ENCODE results near the gene SART3.

Gene SART3

GRCh38 chr12:108578813-108579212 lies 17.8 kb upstream of the SART3 start:
- H2BK120ac ChIP-seq (ENCODE audit: insufficient read depth, low read length, poor library complexity) = peak overlapping the region; percentile 31
- H3K4ac ChIP-seq (ENCODE audit: low read depth, low read length) = peak overlapping the region; percentile 12
- H4K91ac ChIP-seq (ENCODE audit: low read depth, low read length) = peak overlapping the region; percentile 82
- H2BK12ac ChIP-seq (ENCODE audit: low read length) = peak overlapping the region; percentile 38
- no peak overlapping the region for H3K23ac ChIP-seq (ENCODE audit: low read length)
- H2BK5ac ChIP-seq (ENCODE audit: low read depth, low read length, poor library complexity) = peak overlapping the region; percentile 97
- H3K36me3 ChIP-seq (ENCODE audit: control insufficient read depth in 1 of 2, insufficient read depth in 2 of 2, low read length in 2 of 2) = no peaks in the 10 kb centered on the region
- H3K27ac ChIP-seq (ENCODE audit: low read depth, low read length) = peak overlapping the region; percentile 57
- H3K9ac ChIP-seq (ENCODE audit: low read length) = no peak overlapping the region
- peak overlapping the region; percentile 18 for H3K4me3 ChIP-seq (ENCODE audit: low read depth, low read length)
- H2AK5ac ChIP-seq (ENCODE audit: low read length) = peak overlapping the region; percentile 21
- H3K18ac ChIP-seq (ENCODE audit: low read length) = peak overlapping the region; percentile 51
- peak overlapping the region; percentile 1 for H2AFZ ChIP-seq (ENCODE audit: insufficient read depth, low read length, poor library complexity)
- peaks cover 6% of the 10 kb centered on the region for H3K9me3 ChIP-seq (ENCODE audit: insufficient read depth, low read depth, low read length)
- no peak for DNase-seq
- H4K12ac ChIP-seq (ENCODE audit: low read depth, low read length) = no peak overlapping the region
- no CpG with 5 or more reads among the region's 3 CpGs for WGBS (ENCODE audit: extremely low coverage, insufficient coverage, insufficient read length)
- H4K8ac ChIP-seq (ENCODE audit: low read depth, low read length) = peak overlapping the region; percentile 18
- no peaks in the 10 kb centered on the region for H3K27me3 ChIP-seq (ENCODE audit: insufficient read depth, low read length)
- H3K4me2 ChIP-seq (ENCODE audit: low read length) = no peak overlapping the region
- H3K14ac ChIP-seq (ENCODE audit: low read length) = peak overlapping the region; percentile 29
- peaks cover 60% of the 10 kb centered on the region for H3K79me1 ChIP-seq (ENCODE audit: low read length)
- peaks cover 19% of the 10 kb centered on the region for H3K79me2 ChIP-seq (ENCODE audit: control insufficient read depth, insufficient read depth, low read length, poor library complexity)
- H3K4me1 ChIP-seq (ENCODE audit: control insufficient read depth in 1 of 2, insufficient read depth in 2 of 2, low read length in 2 of 2) = peaks cover 34 to 42% of the 10 kb centered on the region in 2 experiments

- Histone ChIP-seq H3K23ac (ENCODE audit: low read length) (no peak overlapping the region), H2BK5ac (ENCODE audit: low read depth, low read length, poor library complexity) (peak overlapping the region; percentile 97), H3K14ac (ENCODE audit: low read length) (peak overlapping the region; percentile 29), H3K9ac (ENCODE audit: low read length) (no peak overlapping the region), H3K79me2 (ENCODE audit: control insufficient read depth, insufficient read depth, low read length, poor library complexity) (peaks cover 16% of the 10 kb centered on the region), H4K8ac (ENCODE audit: low read depth, low read length) (no peak overlapping the region), H3K4me2 (ENCODE audit: low read length) (no peak overlapping the region), H2AFZ (ENCODE audit: insufficient read depth, low read length, poor library complexity) (no peak overlapping the region), H3K9me3 (ENCODE audit: insufficient read depth, low read depth, low read length) (peaks cover 6% of the 10 kb centered on the region), H4K91ac (ENCODE audit: low read depth, low read length) (peak overlapping the region; percentile 82), H3K4ac (ENCODE audit: low read depth, low read length) (no peak overlapping the region), H3K4me1 (ENCODE audit: control insufficient read depth in 1 of 2, insufficient read depth in 2 of 2, low read length in 2 of 2) (peaks cover 29 to 36% of the 10 kb centered on the region in 2 experiments), H3K36me3 (ENCODE audit: control insufficient read depth in 1 of 2, insufficient read depth in 2 of 2, low read length in 2 of 2) (no peaks in the 10 kb centered on the region), H3K79me1 (ENCODE audit: low read length) (peaks cover 54% of the 10 kb centered on the region), H3K27me3 (ENCODE audit: insufficient read depth, low read length) (no peaks in the 10 kb centered on the region), H3K4me3 (ENCODE audit: low read depth, low read length) (no peak overlapping the region), H4K12ac (ENCODE audit: low read depth, low read length) (no peak overlapping the region), H3K27ac (ENCODE audit: low read depth, low read length) (peak overlapping the region; percentile 57), H2AK5ac (ENCODE audit: low read length) (peak overlapping the region; percentile 21), H2BK12ac (ENCODE audit: low read length) (peak overlapping the region; percentile 67), H3K18ac (ENCODE audit: low read length) (peak overlapping the region; percentile 51), H2BK120ac (ENCODE audit: insufficient read depth, low read length, poor library complexity) (peak overlapping the region; percentile 31)
- no peak for DNase-seq
- no CpG with 5 or more reads among the region's 2 CpGs for WGBS (ENCODE audit: extremely low coverage, insufficient coverage, insufficient read length)
Observed at GRCh38 chr12:108578264-108578663, 17.3 kb upstream of the SART3 start.

DNA sequence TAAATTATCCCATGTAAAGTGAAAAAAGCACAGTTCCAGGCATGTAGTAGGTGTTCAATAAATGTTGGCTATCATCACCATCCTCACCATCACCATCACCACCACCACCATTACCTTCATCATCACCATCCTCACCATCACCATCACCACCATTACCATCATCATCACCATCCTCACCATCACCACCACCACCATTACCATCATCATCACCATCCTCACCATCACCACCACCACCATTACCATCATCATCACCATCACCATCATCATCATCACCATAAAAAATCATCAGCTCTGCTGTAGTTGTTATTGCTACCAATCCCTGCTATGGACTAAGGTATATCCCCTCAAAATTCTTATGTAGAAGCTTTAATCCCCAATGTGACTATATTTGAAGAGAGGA lies 16.5 kb upstream of the SART3 start:
- Histone ChIP-seq H2AK5ac (ENCODE audit: low read length) (no peak overlapping the region), H3K4me2 (ENCODE audit: low read length) (no peak overlapping the region), H3K23ac (ENCODE audit: low read length) (no peak overlapping the region), H3K27ac (ENCODE audit: low read depth, low read length) (no peak overlapping the region), H2BK120ac (ENCODE audit: insufficient read depth, low read length, poor library complexity) (no peak overlapping the region), H2AFZ (ENCODE audit: insufficient read depth, low read length, poor library complexity) (no peak overlapping the region), H4K8ac (ENCODE audit: low read depth, low read length) (no peak overlapping the region), H4K91ac (ENCODE audit: low read depth, low read length) (no peak overlapping the region), H3K9ac (ENCODE audit: low read length) (no peak overlapping the region), H3K18ac (ENCODE audit: low read length) (no peak overlapping the region), H3K27me3 (ENCODE audit: insufficient read depth, low read length) (no peaks in the 10 kb centered on the region), H3K79me2 (ENCODE audit: control insufficient read depth, insufficient read depth, low read length, poor library complexity) (peaks cover 15% of the 10 kb centered on the region), H3K9me3 (ENCODE audit: insufficient read depth, low read depth, low read length) (peaks cover 6% of the 10 kb centered on the region), H3K4me3 (ENCODE audit: low read depth, low read length) (no peak overlapping the region), H3K14ac (ENCODE audit: low read length) (no peak overlapping the region), H3K4me1 (ENCODE audit: control insufficient read depth in 1 of 2, insufficient read depth in 2 of 2, low read length in 2 of 2) (peaks cover 22 to 29% of the 10 kb centered on the region in 2 experiments), H3K4ac (ENCODE audit: low read depth, low read length) (no peak overlapping the region), H3K36me3 (ENCODE audit: control insufficient read depth in 1 of 2, insufficient read depth in 2 of 2, low read length in 2 of 2) (no peaks in the 10 kb centered on the region), H3K79me1 (ENCODE audit: low read length) (peaks cover 46% of the 10 kb centered on the region), H2BK12ac (ENCODE audit: low read length) (no peak overlapping the region), H4K12ac (ENCODE audit: low read depth, low read length) (no peak overlapping the region), H2BK5ac (ENCODE audit: low read depth, low read length, poor library complexity) (no peak overlapping the region)
- no peak for DNase-seq

DNA sequence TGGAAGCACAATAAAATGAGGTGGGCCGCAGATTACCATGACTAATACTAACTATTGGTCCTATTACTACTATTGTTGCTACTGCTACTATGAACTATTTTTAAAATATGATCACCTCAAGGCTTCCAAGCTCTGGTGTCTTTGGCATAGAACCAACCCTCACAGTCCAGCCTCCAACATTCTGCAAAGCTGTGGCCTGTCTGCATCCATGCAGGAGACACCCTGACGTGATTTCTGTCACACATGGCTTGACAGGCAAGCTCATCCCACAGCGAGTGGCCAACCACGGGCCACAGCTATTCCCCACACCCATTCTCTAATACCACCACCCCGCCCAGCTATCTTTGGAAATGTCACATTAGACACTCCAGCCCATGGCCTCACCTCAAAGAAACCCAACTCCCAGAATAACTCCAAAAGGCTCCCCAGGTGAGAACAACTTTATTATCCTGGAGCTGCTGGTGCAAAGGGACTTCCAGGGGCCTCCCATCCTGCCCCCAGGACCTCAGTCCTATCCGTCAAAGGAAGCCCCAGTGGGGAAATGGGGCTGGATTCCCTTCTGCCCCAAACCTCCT lies 15.8 kb upstream of the SART3 start:
- H3K4me2 ChIP-seq (ENCODE audit: low read length) = no peak overlapping the region
- peak overlapping the region; percentile 33 for H3K14ac ChIP-seq (ENCODE audit: low read length)
- no peak overlapping the region for H3K9ac ChIP-seq (ENCODE audit: low read length)
- H3K4ac ChIP-seq (ENCODE audit: low read depth, low read length) = peak overlapping the region; percentile 39
- H4K8ac ChIP-seq (ENCODE audit: low read depth, low read length) = no peak overlapping the region
- no peak overlapping the region for H3K27ac ChIP-seq (ENCODE audit: low read depth, low read length)
- no peaks in the 10 kb centered on the region for H3K36me3 ChIP-seq (ENCODE audit: control insufficient read depth in 1 of 2, insufficient read depth in 2 of 2, low read length in 2 of 2)
- H2BK12ac ChIP-seq (ENCODE audit: low read length) = peak overlapping the region; percentile 94
- peak overlapping the region; percentile 36 for H3K18ac ChIP-seq (ENCODE audit: low read length)
- H2AFZ ChIP-seq (ENCODE audit: insufficient read depth, low read length, poor library complexity) = no peak overlapping the region
- H3K79me1 ChIP-seq (ENCODE audit: low read length) = peaks cover 41% of the 10 kb centered on the region
- no peak for DNase-seq
- no peak overlapping the region for H4K12ac ChIP-seq (ENCODE audit: low read depth, low read length)
- no peak overlapping the region for H3K4me3 ChIP-seq (ENCODE audit: low read depth, low read length)
- H4K91ac ChIP-seq (ENCODE audit: low read depth, low read length) = peak overlapping the region; percentile 84
- H2BK5ac ChIP-seq (ENCODE audit: low read depth, low read length, poor library complexity) = no peak overlapping the region
- peaks cover 15 to 22% of the 10 kb centered on the region in 2 experiments for H3K4me1 ChIP-seq (ENCODE audit: control insufficient read depth in 1 of 2, insufficient read depth in 2 of 2, low read length in 2 of 2)
- H2BK120ac ChIP-seq (ENCODE audit: insufficient read depth, low read length, poor library complexity) = peak overlapping the region; percentile 83
- peak overlapping the region; percentile 49 for H2AK5ac ChIP-seq (ENCODE audit: low read length)
- no CpG with 5 or more reads among the region's 6 CpGs for WGBS (ENCODE audit: extremely low coverage, insufficient coverage, insufficient read length)
- no peak overlapping the region for H3K23ac ChIP-seq (ENCODE audit: low read length)
- H3K79me2 ChIP-seq (ENCODE audit: control insufficient read depth, insufficient read depth, low read length, poor library complexity) = peaks cover 8% of the 10 kb centered on the region
- H3K27me3 ChIP-seq (ENCODE audit: insufficient read depth, low read length) = no peaks in the 10 kb centered on the region
- peaks cover 6% of the 10 kb centered on the region for H3K9me3 ChIP-seq (ENCODE audit: insufficient read depth, low read depth, low read length)
